ENCODE results near the gene VSIG4. TPM values are rescaled to one million over a fixed set of nuclear protein-coding genes. Genes with fewer than 3 reads are reported as not detected.
"Not testable (repeated sequence)": the region's sequence is repeated elsewhere in the genome, so short reads cannot be mapped to it uniquely, and the experiment has no call there.

The VSIG4 gene
- polyA plus RNA-seq (2014; cell fraction: cytosol; rRNA removed), result not detected in 2 replicates
- not detected in 2 replicates for polyA plus RNA-seq (2014; cell fraction: nucleus; rRNA removed)

DNA sequence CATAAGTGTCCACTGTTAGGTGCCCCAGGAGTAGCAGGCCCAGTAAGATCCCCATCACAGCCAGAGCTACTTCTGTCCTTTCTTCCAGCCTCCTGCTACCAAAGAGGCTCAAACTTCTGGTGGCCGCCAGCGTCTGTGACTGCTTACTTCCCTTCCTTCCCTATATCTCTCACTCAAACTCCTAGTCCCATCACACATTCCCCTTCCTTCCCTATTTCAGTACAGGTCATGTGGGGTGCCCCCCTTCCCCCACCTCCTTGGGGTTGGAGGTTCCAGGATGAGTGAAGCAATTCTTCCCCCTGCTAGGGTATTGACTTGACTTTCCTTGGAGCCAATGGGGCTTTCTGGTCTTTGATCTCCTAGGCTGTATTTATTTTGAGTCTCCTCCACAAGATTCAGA lies at the start of gene VSIG4:
Gene VSIG4, minus strand, starts transcription at position 137 of the 400 bp plus-strand sequence. Its CDS starts 82 bp downstream, at position 55.
- DNase-seq (ENCODE audit: low spot score), result no peak

DNA sequence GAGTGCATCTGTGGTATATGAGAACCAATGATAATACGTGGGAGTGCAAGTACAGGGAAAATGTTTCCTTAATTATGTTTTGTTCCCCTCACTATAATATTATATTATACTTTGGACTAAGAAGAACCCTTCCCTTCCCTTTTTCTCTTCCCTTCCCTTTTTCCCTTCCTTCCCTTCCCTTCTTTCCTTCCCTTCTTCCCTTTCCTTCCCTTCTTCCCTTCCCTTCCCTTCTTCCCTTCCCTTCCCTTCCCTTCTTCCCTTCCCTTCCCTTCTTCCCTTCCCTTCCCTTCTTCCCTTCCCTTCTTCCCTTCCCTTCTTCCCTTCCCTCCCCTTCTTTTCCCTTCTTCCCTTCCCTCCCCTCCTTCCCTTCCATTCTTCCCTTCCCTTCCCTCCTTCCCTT lies 36.9 kb upstream of the VSIG4 start:
- no peak for DNase-seq (ENCODE audit: low spot score)

DNA sequence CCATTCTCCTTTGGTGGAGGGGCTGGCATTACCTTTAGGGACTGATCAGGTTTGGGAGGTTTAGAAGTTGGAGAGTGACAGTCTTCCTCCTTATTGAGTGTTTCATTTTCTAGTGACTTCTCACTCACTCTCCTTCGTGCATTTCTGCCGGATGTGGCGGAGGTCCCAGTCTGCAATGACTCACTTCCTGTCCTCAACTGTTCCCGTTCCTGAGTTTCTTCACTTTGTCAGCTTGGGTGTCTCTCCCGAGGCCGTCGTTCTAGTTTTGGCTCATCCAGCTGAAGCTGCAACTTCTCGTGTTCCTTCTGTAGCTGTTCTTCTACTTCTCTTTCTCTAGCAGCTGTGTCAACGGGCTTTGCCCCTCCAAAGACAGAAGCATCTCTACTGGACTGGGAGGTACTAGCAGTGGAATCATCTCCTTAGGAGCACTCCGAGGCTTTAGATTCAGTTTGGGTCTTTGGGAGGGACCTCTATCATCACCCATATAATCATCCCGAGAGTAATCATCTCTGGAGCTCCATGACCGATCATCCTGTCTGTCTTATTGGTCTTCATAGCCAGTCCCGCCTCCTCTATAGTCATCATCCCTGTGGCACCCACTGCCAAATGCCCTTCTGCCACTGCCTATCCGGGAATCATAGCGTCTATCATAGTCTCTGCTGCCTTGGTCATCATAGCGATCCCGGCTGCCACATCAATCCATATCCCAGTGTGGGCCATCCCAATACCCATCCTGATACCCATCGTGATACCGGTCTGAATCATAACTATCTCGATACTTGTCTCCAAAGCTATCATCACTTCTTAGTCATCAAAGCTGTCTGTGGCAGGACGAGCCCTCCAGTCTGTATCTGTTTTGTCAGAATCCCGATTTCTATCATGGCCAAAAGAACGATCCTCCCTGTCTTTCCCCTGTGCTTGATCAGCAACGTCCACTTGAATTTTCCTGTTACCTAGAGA lies 35.3 kb upstream of the VSIG4 start:
- no peak for DNase-seq (ENCODE audit: low spot score)

- no peak for DNase-seq (ENCODE audit: low spot score)
Observed at GRCh38 chrX:66071126-66071525, 31.2 kb upstream of the VSIG4 start.

DNA sequence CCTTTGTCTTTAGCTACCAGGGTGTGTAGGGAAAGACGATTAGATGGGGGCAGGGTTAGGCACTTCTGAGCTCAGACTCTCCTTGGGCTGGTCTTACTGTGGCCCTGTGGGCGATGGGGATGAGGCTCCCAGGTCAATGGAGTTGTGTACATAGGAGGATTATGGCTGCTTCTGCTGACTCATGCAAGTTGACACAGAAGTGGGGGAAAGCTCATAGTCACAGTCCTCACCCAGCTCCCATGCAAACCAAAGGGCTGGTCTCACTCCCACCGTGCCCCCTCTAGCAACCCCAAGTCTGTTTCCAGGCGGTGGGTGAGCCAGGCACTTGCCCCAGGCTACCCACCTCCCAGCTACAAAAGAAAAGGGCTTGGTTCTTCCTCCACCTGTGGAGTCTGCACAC lies 24.4 kb upstream of the VSIG4 start:
- DNase-seq (ENCODE audit: low spot score), result no peak

GRCh38 chrX:66057019-66057418 lies 17.1 kb upstream of the VSIG4 start:
- not testable (repeated sequence) for DNase-seq (ENCODE audit: low spot score)

GRCh38 chrX:66054978-66055377 lies 15.1 kb upstream of the VSIG4 start:
- DNase-seq (ENCODE audit: low spot score), result no peak

- no peak for DNase-seq (ENCODE audit: low spot score)
Observed at GRCh38 chrX:66053414-66053813, 13.5 kb upstream of the VSIG4 start.

DNA sequence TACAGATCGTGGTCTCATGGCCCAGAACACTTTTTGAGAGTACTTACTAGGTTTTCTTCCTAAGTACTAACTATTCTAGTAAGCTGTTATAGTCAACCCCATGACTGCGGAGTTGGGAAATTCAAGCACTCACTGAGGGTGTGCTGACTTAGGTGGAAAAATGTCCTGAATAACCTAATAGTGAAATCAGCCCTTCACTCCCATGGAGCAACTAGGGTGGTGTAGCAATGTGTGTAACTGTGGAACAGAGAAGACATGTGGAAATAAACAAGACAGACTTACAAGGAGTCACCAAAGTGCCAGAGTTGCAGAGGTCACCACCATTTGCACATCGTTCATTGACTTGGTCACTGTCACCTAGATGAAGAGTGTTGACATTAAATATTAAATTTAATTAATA lies 12.1 kb upstream of the VSIG4 start:
- DNase-seq (ENCODE audit: low spot score), result no peak

DNA sequence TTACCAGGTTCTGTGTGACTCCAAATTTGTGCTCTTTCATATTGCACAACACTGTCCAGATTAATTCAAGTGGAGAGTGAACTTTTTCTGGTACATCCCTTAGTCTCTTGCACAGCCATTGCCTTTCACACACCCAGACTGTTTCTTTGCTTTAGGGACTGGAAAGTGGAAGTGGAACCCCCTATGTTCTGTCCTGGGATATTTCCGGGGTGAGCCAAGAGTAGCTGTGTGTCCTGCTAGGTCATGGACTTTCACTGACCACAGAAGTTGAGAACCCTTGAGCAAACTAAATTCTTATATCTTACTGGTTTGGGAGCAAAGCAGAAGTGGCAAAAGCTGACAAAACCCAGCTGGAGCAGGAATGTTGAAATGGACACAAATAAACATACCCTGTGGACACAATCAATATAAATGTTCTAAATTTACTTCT lies 10.3 kb upstream of the VSIG4 start:
- DNase-seq (ENCODE audit: low spot score), result no peak

GRCh38 chrX:66049056-66049455 lies 9.2 kb upstream of the VSIG4 start:
- no peak for DNase-seq (ENCODE audit: low spot score)

GRCh38 chrX:66046612-66047235 lies 6.8 kb upstream of the VSIG4 start:
- no peak for DNase-seq (ENCODE audit: low spot score)

- no peak for DNase-seq (ENCODE audit: low spot score)
Observed at GRCh38 chrX:66045894-66046293, 6.0 kb upstream of the VSIG4 start.

GRCh38 chrX:66043584-66043983 lies 3.7 kb upstream of the VSIG4 start:
- DNase-seq (ENCODE audit: low spot score), result no peak

GRCh38 chrX:66042307-66043077 lies 2.6 kb upstream of the VSIG4 start:
- DNase-seq (ENCODE audit: low spot score), result no peak

GRCh38 chrX:66038115-66038514 lies 1.8 kb downstream of the VSIG4 start:
- no peak for DNase-seq (ENCODE audit: low spot score)

DNA sequence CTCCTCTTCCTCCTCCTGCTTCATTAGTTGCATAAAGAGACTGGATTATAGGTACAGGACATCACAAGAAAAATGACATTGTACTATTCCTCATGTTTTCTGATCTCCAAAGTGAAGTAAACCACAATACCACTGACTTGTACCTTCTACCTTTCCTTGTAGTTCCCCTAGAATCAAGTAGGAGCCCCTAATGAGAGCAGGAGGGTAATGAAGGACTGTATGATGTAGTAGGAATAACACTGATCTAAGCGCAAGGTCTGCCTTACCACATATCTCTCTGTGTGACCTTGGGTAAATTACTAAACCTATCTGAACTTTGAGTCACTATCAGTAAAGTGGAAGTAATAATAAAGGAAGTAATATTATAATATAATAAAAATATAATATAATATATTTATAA lies 3.6 kb downstream of the VSIG4 start:
- DNase-seq (ENCODE audit: low spot score), result no peak

DNA sequence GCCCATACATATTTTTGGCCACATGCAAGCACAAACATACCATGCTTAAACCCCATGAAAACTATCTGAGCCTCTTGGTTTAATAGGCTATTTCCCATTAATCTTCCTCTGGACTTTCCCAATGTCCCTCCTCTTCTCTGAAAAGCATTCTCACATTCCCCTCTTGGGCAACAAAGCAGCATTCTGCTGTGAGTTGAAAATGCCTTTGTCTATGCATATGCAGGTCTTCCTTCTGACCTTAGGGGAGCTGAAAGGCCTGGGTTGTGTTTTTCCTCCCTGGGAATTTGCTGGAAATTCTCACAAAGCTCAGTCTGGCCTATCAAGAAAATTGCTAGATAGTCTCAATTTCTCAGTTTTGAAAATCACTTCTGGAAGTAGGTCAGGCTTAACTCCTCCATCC lies 4.2 kb downstream of the VSIG4 start:
- no peak for DNase-seq (ENCODE audit: low spot score)

- no peak for DNase-seq (ENCODE audit: low spot score)
Observed at GRCh38 chrX:66030505-66031317, 9.2 kb downstream of the VSIG4 start.

DNA sequence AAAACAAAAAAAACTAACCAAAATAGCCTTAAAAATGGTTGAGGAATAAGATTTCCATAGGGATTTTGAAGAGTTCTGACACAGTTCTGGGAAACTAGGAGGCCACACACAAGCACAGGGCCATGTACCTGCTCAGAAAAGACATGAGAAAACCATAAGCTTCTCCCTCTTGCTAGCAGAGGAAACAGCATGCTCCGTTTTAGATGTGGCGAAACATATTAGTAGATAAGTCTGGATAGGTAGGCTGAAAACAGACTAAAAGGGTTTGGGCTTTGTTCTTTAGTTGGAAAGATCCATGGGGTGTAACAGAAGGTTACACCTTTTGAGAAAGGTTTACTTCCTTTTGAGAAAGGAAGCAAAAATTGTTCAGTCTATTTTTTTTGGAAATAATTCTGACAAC lies 10.9 kb downstream of the VSIG4 start:
- no peak for DNase-seq (ENCODE audit: low spot score)

GRCh38 chrX:66024570-66024969 lies 15.3 kb downstream of the VSIG4 start:
- no peak for DNase-seq (ENCODE audit: low spot score)

All from SK-N-DZ (cell line).